ENCODE results near the gene ENTPD6.
A peak's percentile ranks its signal among the peaks of the same experiment; 100 is the strongest.
"Not testable (repeated sequence)": the region's sequence is repeated elsewhere in the genome, so short reads cannot be mapped to it uniquely, and the experiment has no call there.

Gene ENTPD6

GRCh38 chr20:25195014-25195961 is at the start of gene ENTPD6:
TSS of gene ENTPD6 (plus strand) at chr20:25195712. CDS start at chr20:25206537, 10,825 bp downstream.
- H3K36me3 ChIP-seq (ENCODE audit: control insufficient read depth, insufficient read depth, low read length): no peaks in the 10 kb centered on the region
- peak within 1 kb of the TSS; percentile 84 for H3K4me3 ChIP-seq (ENCODE audit: low read length)
- H3K9ac ChIP-seq (ENCODE audit: low read length): peak within 1 kb of the TSS; percentile 86
- H3K27me3 ChIP-seq (ENCODE audit: control insufficient read depth, insufficient read depth, low read length): no peaks in the 10 kb centered on the region
- peak within 1 kb of the TSS; percentile 95 for H3K27ac ChIP-seq (ENCODE audit: low read depth, low read length)
- H3K4me1 ChIP-seq (ENCODE audit: control insufficient read depth, insufficient read depth, low read length): peaks cover 9% of the 10 kb centered on the region

- Histone ChIP-seq H3K27me3 (ENCODE audit: control insufficient read depth, insufficient read depth, low read length) (peaks cover 11% of the 10 kb centered on the region), H3K4me3 (ENCODE audit: low read length) (no peak overlapping the region), H3K27ac (ENCODE audit: low read depth, low read length) (no peak overlapping the region), H3K4me1 (ENCODE audit: control insufficient read depth, insufficient read depth, low read length) (peaks cover 3% of the 10 kb centered on the region), H3K9ac (ENCODE audit: low read length) (no peak overlapping the region), H3K36me3 (ENCODE audit: control insufficient read depth, insufficient read depth, low read length) (no peaks in the 10 kb centered on the region)
Measured at GRCh38 chr20:25146976-25147375, 48.5 kb upstream of the ENTPD6 start.

GRCh38 chr20:25147716-25148115 is 47.8 kb upstream of the ENTPD6 start:
- H3K4me3 ChIP-seq (ENCODE audit: low read length): no peak overlapping the region
- no peak overlapping the region for H3K9ac ChIP-seq (ENCODE audit: low read length)
- H3K36me3 ChIP-seq (ENCODE audit: control insufficient read depth, insufficient read depth, low read length): no peaks in the 10 kb centered on the region
- H3K27me3 ChIP-seq (ENCODE audit: control insufficient read depth, insufficient read depth, low read length): peaks cover 11% of the 10 kb centered on the region
- H3K27ac ChIP-seq (ENCODE audit: low read depth, low read length): no peak overlapping the region
- peaks cover 3% of the 10 kb centered on the region for H3K4me1 ChIP-seq (ENCODE audit: control insufficient read depth, insufficient read depth, low read length)

DNA sequence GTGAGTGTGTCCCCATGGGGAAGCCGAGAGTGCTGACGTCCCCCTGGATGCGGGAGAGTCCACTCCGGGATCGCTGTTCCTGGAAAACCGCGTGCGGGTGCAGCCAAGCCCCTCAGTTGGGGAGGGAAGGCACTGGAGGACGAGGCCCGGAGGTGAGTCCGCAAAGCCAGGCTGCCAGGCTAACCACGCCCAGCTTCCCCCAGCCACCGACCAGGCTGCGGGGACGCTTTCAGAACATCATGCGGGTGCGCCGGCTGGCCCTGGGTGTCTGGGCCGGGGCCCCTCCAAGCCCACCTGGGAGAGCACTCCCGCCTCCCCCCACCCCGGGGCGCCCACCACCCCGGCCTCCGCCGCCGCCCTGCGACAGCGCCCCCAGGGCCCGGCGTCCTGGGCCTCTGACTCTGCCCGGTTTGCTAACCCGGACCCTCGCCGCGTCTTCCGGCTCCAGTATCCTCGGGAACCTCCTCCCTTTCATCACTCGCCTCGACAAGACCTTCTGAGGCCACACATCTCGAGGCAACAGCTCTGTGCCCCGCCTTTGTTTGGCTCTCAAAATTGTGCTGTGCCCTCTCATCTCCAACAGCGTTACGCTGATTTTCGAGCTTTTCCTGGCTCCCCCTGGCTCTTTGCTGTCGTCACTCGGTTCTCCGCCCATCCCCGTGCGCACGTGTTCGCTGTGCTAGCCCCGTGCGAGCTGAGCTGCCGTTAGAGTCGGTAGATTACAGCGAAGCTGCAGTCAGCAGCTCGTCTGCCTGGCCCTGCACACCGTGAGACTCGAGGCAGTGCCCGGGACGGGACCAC is 47.1 kb upstream of the ENTPD6 start:
- no peak overlapping the region for H3K27ac ChIP-seq (ENCODE audit: low read depth, low read length)
- H3K27me3 ChIP-seq (ENCODE audit: control insufficient read depth, insufficient read depth, low read length): peaks cover 11% of the 10 kb centered on the region
- H3K36me3 ChIP-seq (ENCODE audit: control insufficient read depth, insufficient read depth, low read length): no peaks in the 10 kb centered on the region
- H3K4me1 ChIP-seq (ENCODE audit: control insufficient read depth, insufficient read depth, low read length): peaks cover 3% of the 10 kb centered on the region
- peak overlapping the region; percentile 64 for H3K4me3 ChIP-seq (ENCODE audit: low read length)
- H3K9ac ChIP-seq (ENCODE audit: low read length): peak overlapping the region; percentile 32

- Histone ChIP-seq H3K27ac (ENCODE audit: low read depth, low read length) (no peak overlapping the region), H3K9ac (ENCODE audit: low read length) (peak overlapping the region; percentile 32), H3K4me3 (ENCODE audit: low read length) (peak overlapping the region; percentile 64), H3K27me3 (ENCODE audit: control insufficient read depth, insufficient read depth, low read length) (peaks cover 11% of the 10 kb centered on the region), H3K4me1 (ENCODE audit: control insufficient read depth, insufficient read depth, low read length) (peaks cover 3% of the 10 kb centered on the region), H3K36me3 (ENCODE audit: control insufficient read depth, insufficient read depth, low read length) (no peaks in the 10 kb centered on the region)
Measured at GRCh38 chr20:25148982-25149846, 46.3 kb upstream of the ENTPD6 start.

DNA sequence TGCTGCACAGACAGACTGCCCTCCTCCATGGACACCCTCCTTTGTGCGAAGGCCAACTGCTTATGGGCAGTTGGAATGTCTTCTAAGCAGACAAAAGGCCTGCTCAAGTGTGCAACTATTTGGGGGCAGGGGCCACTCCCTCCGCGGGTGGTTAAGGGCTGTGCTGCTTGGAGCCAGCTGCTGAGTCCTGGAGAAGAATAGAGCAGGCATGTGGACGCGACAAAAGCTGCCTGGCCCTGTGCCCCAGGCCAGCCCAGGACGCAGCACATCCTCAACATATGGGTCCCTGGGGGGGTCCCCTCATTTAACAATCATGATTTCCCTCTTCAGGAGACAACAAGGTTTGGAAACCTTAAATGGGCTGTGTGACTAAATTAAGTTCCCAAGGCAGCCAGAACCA is 45.5 kb upstream of the ENTPD6 start:
- H3K4me1 ChIP-seq (ENCODE audit: control insufficient read depth, insufficient read depth, low read length): peaks cover 3% of the 10 kb centered on the region
- H3K27ac ChIP-seq (ENCODE audit: low read depth, low read length): no peak overlapping the region
- no peak overlapping the region for H3K4me3 ChIP-seq (ENCODE audit: low read length)
- H3K27me3 ChIP-seq (ENCODE audit: control insufficient read depth, insufficient read depth, low read length): peaks cover 11% of the 10 kb centered on the region
- H3K36me3 ChIP-seq (ENCODE audit: control insufficient read depth, insufficient read depth, low read length): no peaks in the 10 kb centered on the region
- no peak overlapping the region for H3K9ac ChIP-seq (ENCODE audit: low read length)

DNA sequence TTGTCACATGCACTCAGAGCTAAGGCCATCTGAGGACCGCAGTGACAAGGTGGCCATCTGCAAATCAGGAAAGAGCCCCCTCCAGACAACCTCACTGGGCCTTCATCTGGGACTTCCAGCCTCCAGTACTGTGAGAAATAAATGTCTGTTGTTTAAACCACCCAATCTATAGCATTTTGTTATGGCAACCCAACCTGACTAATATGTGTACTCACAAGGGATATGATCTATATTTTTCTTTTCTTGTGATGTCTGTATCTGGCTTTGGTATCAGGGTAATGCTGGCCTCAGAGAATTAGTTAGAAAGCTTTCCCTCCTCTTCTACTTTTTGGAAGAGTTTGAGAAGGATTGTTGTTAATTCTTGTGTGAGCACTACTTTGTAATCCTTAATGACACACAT is 37.5 kb upstream of the ENTPD6 start:
- Histone ChIP-seq H3K9ac (ENCODE audit: low read length) (no peak overlapping the region), H3K27ac (ENCODE audit: low read depth, low read length) (no peak overlapping the region), H3K36me3 (ENCODE audit: control insufficient read depth, insufficient read depth, low read length) (no peaks in the 10 kb centered on the region), H3K4me1 (ENCODE audit: control insufficient read depth, insufficient read depth, low read length) (no peaks in the 10 kb centered on the region), H3K27me3 (ENCODE audit: control insufficient read depth, insufficient read depth, low read length) (no peaks in the 10 kb centered on the region), H3K4me3 (ENCODE audit: low read length) (no peak overlapping the region)

- Histone ChIP-seq H3K27ac (ENCODE audit: low read depth, low read length) (no peak overlapping the region), H3K4me3 (ENCODE audit: low read length) (no peak overlapping the region), H3K27me3 (ENCODE audit: control insufficient read depth, insufficient read depth, low read length) (no peaks in the 10 kb centered on the region), H3K4me1 (ENCODE audit: control insufficient read depth, insufficient read depth, low read length) (no peaks in the 10 kb centered on the region), H3K36me3 (ENCODE audit: control insufficient read depth, insufficient read depth, low read length) (no peaks in the 10 kb centered on the region), H3K9ac (ENCODE audit: low read length) (no peak overlapping the region)
Measured at GRCh38 chr20:25160467-25160866, 35.0 kb upstream of the ENTPD6 start.

DNA sequence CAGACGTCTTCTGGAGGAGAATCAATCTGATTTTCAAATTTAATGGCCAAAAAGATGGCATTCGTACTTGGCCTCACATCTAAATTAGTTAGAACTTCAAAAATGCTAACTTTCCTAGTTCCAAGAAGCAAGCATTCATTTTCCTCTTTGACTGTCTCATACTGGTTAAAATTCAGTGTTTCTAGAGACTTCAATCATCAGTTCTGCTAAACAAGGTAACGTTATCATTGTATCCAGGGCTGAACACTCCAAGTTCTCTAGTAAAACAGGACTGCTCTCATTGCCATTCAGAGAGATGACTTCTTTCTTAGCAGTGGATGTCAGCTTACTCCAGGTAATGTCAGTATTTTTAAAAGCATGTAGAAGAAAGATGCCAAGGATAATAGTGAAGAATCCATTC is 34.6 kb upstream of the ENTPD6 start:
- Histone ChIP-seq H3K36me3 (ENCODE audit: control insufficient read depth, insufficient read depth, low read length) (no peaks in the 10 kb centered on the region), H3K27ac (ENCODE audit: low read depth, low read length) (no peak overlapping the region), H3K4me3 (ENCODE audit: low read length) (no peak overlapping the region), H3K9ac (ENCODE audit: low read length) (no peak overlapping the region), H3K4me1 (ENCODE audit: control insufficient read depth, insufficient read depth, low read length) (no peaks in the 10 kb centered on the region), H3K27me3 (ENCODE audit: control insufficient read depth, insufficient read depth, low read length) (no peaks in the 10 kb centered on the region)

GRCh38 chr20:25165128-25165527 is 30.4 kb upstream of the ENTPD6 start:
- no peaks in the 10 kb centered on the region for H3K4me1 ChIP-seq (ENCODE audit: control insufficient read depth, insufficient read depth, low read length)
- no peak overlapping the region for H3K27ac ChIP-seq (ENCODE audit: low read depth, low read length)
- no peak overlapping the region for H3K9ac ChIP-seq (ENCODE audit: low read length)
- H3K27me3 ChIP-seq (ENCODE audit: control insufficient read depth, insufficient read depth, low read length): no peaks in the 10 kb centered on the region
- H3K36me3 ChIP-seq (ENCODE audit: control insufficient read depth, insufficient read depth, low read length): no peaks in the 10 kb centered on the region
- no peak overlapping the region for H3K4me3 ChIP-seq (ENCODE audit: low read length)

GRCh38 chr20:25166105-25166782 is 29.3 kb upstream of the ENTPD6 start:
- not testable (repeated sequence) for H3K27ac ChIP-seq (ENCODE audit: low read depth, low read length); H3K36me3 ChIP-seq (ENCODE audit: control insufficient read depth, insufficient read depth, low read length); H3K4me1 ChIP-seq (ENCODE audit: control insufficient read depth, insufficient read depth, low read length); H3K27me3 ChIP-seq (ENCODE audit: control insufficient read depth, insufficient read depth, low read length); H3K4me3 ChIP-seq (ENCODE audit: low read length); H3K9ac ChIP-seq (ENCODE audit: low read length)

Data from rectal smooth muscle tissue (tissue), 1 donor.